ENCODE data around the gene CDKAL1.

CDKAL1 gene

GRCh38 chr6:20800229-20800628, 266.0 kb downstream of the CDKAL1 start:
- TF ChIP-seq, protein P1, sequence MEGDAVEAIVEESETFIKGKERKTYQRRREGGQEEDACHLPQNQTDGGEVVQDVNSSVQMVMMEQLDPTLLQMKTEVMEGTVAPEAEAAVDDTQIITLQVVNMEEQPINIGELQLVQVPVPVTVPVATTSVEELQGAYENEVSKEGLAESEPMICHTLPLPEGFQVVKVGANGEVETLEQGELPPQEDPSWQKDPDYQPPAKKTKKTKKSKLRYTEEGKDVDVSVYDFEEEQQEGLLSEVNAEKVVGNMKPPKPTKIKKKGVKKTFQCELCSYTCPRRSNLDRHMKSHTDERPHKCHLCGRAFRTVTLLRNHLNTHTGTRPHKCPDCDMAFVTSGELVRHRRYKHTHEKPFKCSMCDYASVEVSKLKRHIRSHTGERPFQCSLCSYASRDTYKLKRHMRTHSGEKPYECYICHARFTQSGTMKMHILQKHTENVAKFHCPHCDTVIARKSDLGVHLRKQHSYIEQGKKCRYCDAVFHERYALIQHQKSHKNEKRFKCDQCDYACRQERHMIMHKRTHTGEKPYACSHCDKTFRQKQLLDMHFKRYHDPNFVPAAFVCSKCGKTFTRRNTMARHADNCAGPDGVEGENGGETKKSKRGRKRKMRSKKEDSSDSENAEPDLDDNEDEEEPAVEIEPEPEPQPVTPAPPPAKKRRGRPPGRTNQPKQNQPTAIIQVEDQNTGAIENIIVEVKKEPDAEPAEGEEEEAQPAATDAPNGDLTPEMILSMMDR (IDR thresholded peaks at IDR 0.05; ENCODE audit: borderline replicate concordance, extremely low read depth, low read length, poor library complexity, severe bottlenecking), result no peak
- TF ChIP-seq EZH2 (IDR thresholded peaks at IDR 0.05; ENCODE audit: borderline replicate concordance, low read depth, low read length, severe bottlenecking), result no peak
- DNase-seq, result no peak
- H3K27ac ChIP-seq (ENCODE audit: low read length), result no peak overlapping the region
- ATAC-seq (ENCODE audit: insufficient read depth, low read depth), result no peak
- no peaks in the 10 kb centered on the region for H3K36me3 ChIP-seq (ENCODE audit: insufficient read depth, low read length)
- no peaks in the 10 kb centered on the region for H3K27me3 ChIP-seq (ENCODE audit: insufficient read depth, low read length, poor library complexity)
- no peaks in the 10 kb centered on the region for H4K20me1 ChIP-seq (ENCODE audit: insufficient read depth, low read length)
- H3K9ac ChIP-seq (ENCODE audit: low read depth, low read length), result no peak overlapping the region
- H2AFZ ChIP-seq (ENCODE audit: low read depth, low read length), result no peak overlapping the region
- H3K4me3 ChIP-seq (ENCODE audit: low read depth in 1 of 2, low read length in 2 of 2), result no peak overlapping the region
- no peak overlapping the region for H3K4me2 ChIP-seq (ENCODE audit: insufficient read depth, low read length)
- no peaks in the 10 kb centered on the region for H3K4me1 ChIP-seq (ENCODE audit: insufficient read depth, low read length)
- H3K79me2 ChIP-seq (ENCODE audit: insufficient read depth, low read length), result no peaks in the 10 kb centered on the region
- H3K9me3 ChIP-seq (ENCODE audit: insufficient read depth, low read length, severe bottlenecking), result no peaks in the 10 kb centered on the region

DNA sequence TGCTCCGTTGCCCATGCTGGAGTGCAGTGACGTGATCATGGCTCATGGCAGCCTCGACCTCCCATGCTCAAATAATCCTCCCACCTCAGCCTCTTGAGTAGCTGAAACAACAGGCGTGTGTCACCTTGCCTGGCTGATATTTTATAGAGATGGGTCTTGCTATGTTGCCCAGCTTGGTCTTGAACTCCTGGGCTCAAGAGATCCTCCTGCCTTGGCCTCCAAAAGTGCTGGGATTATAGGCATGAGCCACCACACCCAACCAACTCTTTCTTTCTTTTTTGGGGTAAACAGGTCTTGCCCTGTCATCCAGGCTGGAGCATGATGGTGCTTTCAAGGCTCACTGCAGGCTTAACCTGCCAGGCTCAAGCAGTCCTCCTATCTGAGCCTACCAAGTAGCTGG, 266.4 kb downstream of the CDKAL1 start:
- H3K36me3 ChIP-seq (ENCODE audit: insufficient read depth, low read length), result no peaks in the 10 kb centered on the region
- H2AFZ ChIP-seq (ENCODE audit: low read depth, low read length), result no peak overlapping the region
- H3K4me3 ChIP-seq (ENCODE audit: low read depth in 1 of 2, low read length in 2 of 2), result no peak overlapping the region
- H3K9me3 ChIP-seq (ENCODE audit: insufficient read depth, low read length, severe bottlenecking), result no peaks in the 10 kb centered on the region
- no peak for TF ChIP-seq EZH2 (IDR thresholded peaks at IDR 0.05; ENCODE audit: borderline replicate concordance, low read depth, low read length, severe bottlenecking)
- TF ChIP-seq, protein P1 (IDR thresholded peaks at IDR 0.05; ENCODE audit: borderline replicate concordance, extremely low read depth, low read length, poor library complexity, severe bottlenecking), result no peak
- no peak overlapping the region for H3K9ac ChIP-seq (ENCODE audit: low read depth, low read length)
- no peaks in the 10 kb centered on the region for H3K4me1 ChIP-seq (ENCODE audit: insufficient read depth, low read length)
- H3K4me2 ChIP-seq (ENCODE audit: insufficient read depth, low read length), result no peak overlapping the region
- no peaks in the 10 kb centered on the region for H3K79me2 ChIP-seq (ENCODE audit: insufficient read depth, low read length)
- no peaks in the 10 kb centered on the region for H3K27me3 ChIP-seq (ENCODE audit: insufficient read depth, low read length, poor library complexity)
- ATAC-seq (ENCODE audit: insufficient read depth, low read depth) (no peak), DNase-seq (no peak)
- H4K20me1 ChIP-seq (ENCODE audit: insufficient read depth, low read length), result no peaks in the 10 kb centered on the region
- no peak overlapping the region for H3K27ac ChIP-seq (ENCODE audit: low read length)

GRCh38 chr6:20801595-20801994, 267.3 kb downstream of the CDKAL1 start:
- no peaks in the 10 kb centered on the region for H3K4me1 ChIP-seq (ENCODE audit: insufficient read depth, low read length)
- ATAC-seq (ENCODE audit: insufficient read depth, low read depth) (no peak), DNase-seq (no peak)
- no peaks in the 10 kb centered on the region for H3K36me3 ChIP-seq (ENCODE audit: insufficient read depth, low read length)
- H3K9ac ChIP-seq (ENCODE audit: low read depth, low read length), result no peak overlapping the region
- H3K4me3 ChIP-seq (ENCODE audit: low read depth in 1 of 2, low read length in 2 of 2), result no peak overlapping the region
- no peak for TF ChIP-seq EZH2 (IDR thresholded peaks at IDR 0.05; ENCODE audit: borderline replicate concordance, low read depth, low read length, severe bottlenecking)
- TF ChIP-seq, protein P1 (IDR thresholded peaks at IDR 0.05; ENCODE audit: borderline replicate concordance, extremely low read depth, low read length, poor library complexity, severe bottlenecking), result no peak
- no peaks in the 10 kb centered on the region for H3K27me3 ChIP-seq (ENCODE audit: insufficient read depth, low read length, poor library complexity)
- H3K79me2 ChIP-seq (ENCODE audit: insufficient read depth, low read length), result no peaks in the 10 kb centered on the region
- no peaks in the 10 kb centered on the region for H4K20me1 ChIP-seq (ENCODE audit: insufficient read depth, low read length)
- H3K9me3 ChIP-seq (ENCODE audit: insufficient read depth, low read length, severe bottlenecking), result no peaks in the 10 kb centered on the region
- H3K4me2 ChIP-seq (ENCODE audit: insufficient read depth, low read length), result no peak overlapping the region
- H2AFZ ChIP-seq (ENCODE audit: low read depth, low read length), result no peak overlapping the region
- no peak overlapping the region for H3K27ac ChIP-seq (ENCODE audit: low read length)

GRCh38 chr6:20802596-20802995, 268.3 kb downstream of the CDKAL1 start:
- no peaks in the 10 kb centered on the region for H3K9me3 ChIP-seq (ENCODE audit: insufficient read depth, low read length, severe bottlenecking)
- no peaks in the 10 kb centered on the region for H3K79me2 ChIP-seq (ENCODE audit: insufficient read depth, low read length)
- no peak overlapping the region for H3K27ac ChIP-seq (ENCODE audit: low read length)
- no peak overlapping the region for H2AFZ ChIP-seq (ENCODE audit: low read depth, low read length)
- TF ChIP-seq EZH2 (IDR thresholded peaks at IDR 0.05; ENCODE audit: borderline replicate concordance, low read depth, low read length, severe bottlenecking), result no peak
- TF ChIP-seq, protein P1 (IDR thresholded peaks at IDR 0.05; ENCODE audit: borderline replicate concordance, extremely low read depth, low read length, poor library complexity, severe bottlenecking), result no peak
- no peak overlapping the region for H3K4me2 ChIP-seq (ENCODE audit: insufficient read depth, low read length)
- H3K27me3 ChIP-seq (ENCODE audit: insufficient read depth, low read length, poor library complexity), result no peaks in the 10 kb centered on the region
- H3K4me1 ChIP-seq (ENCODE audit: insufficient read depth, low read length), result no peaks in the 10 kb centered on the region
- no peaks in the 10 kb centered on the region for H3K36me3 ChIP-seq (ENCODE audit: insufficient read depth, low read length)
- no peak for DNase-seq
- ATAC-seq (ENCODE audit: insufficient read depth, low read depth), result no peak
- no peak overlapping the region for H3K4me3 ChIP-seq (ENCODE audit: low read depth in 1 of 2, low read length in 2 of 2)
- H3K9ac ChIP-seq (ENCODE audit: low read depth, low read length), result no peak overlapping the region
- no peaks in the 10 kb centered on the region for H4K20me1 ChIP-seq (ENCODE audit: insufficient read depth, low read length)

All from DND-41 (cell line).